NT2/D1 (cell line): ENCODE results near the gene NRL.
"Not testable (repeated sequence)": the region's sequence is repeated elsewhere in the genome, so short reads cannot be mapped to it uniquely, and the experiment has no call there.

Source experiments
- SUZ12 ChIP-seq: IDR thresholded peaks from 2 replicates; pipeline ENCODE4 v1.6.1; 2011; ENCODE audit not compliant: insufficient read length, insufficient read depth; ENCODE audit errors: extremely low read depth
- YY1 ChIP-seq: IDR thresholded peaks from 2 replicates; pipeline ENCODE4 v1.6.1; 2011; ENCODE audit not compliant: insufficient read length, insufficient read depth
- ZNF274 ChIP-seq: IDR thresholded peaks from 2 replicates; pipeline ENCODE4 v1.6.1; 2011; ENCODE audit warnings: mild to moderate bottlenecking, low read depth, low read length

DNA sequence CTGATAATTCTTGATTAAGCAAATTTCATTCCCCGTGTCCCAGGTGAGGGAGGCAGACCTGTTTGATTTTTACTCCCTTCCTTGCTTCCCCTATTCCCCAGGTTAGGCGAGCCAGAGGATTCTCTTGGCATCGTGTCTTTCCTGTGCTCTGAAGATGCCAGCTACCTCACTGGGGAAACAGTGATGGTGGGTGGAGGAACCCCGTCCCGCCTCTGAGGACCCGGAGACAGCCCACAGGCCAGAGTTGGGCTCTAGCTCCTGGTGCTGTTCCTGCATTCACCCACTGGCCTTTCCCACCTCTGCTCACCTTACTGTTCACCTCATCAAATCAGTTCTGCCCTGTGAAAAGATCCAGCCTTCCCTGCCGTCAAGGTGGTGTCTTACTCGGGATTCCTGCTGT, 64.0 kb downstream of the NRL start:
- TF ChIP-seq YY1, ZNF274, SUZ12: not testable (repeated sequence)
